ENCODE data around the gene ESRP2. TPM values are rescaled to one million over a fixed set of nuclear protein-coding genes. Genes with fewer than 3 reads are reported as not detected.

ESRP2 gene
- total and polyA plus RNA-seq, 4 donors, result 22.5 to 65.5 (median 39.3) TPM

DNA sequence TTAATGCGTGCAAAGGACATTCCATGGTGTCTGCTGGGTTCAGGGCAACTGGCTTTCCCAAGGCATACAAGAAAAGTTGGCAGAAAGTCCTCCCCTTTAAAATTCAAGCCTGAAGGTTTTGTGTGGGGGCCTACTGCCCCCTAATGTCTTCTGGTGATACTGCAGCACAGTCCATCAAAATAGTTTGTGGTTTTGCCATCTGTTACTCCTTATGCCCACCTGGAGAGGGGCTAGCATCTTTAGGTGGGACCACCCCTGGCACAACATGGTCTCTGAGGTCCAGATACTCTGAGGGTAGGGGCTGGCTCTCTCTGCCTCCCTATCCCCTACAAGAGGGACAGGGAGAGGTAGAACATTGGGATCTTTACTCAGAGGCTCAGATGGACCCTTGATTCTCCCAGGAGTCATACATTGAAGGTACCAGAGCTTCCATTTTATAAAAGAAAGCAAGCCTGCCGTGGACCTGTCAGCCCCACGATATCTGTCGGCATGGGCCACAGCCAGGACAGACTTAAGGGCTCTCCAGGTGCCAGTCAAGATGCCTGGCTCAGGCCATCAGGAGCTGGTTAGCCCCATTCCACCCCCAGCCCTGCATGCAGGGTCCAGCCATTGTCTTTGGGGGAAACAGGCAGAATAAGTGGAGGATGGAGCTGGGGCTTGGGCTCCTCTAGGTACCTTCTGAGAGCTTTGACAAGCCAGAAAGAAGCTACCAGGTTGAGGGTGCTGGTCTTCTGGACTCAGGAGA is 6.3 kb downstream of the ESRP2 start:
- DNase-seq, result peak; percentile 65 to 82 (median 78)
- no peak for ATAC-seq (ENCODE audit: insufficient read depth, low FRiP score)
- Histone ChIP-seq H3K4me1 (ENCODE audit: control insufficient read depth in 5 of 5, insufficient read depth in 5 of 5, low read length in 5 of 5) (peaks cover 0 to 7% (median 4%) of the 10 kb centered on the region in 5 donors), H3K9ac (ENCODE audit: insufficient read depth in 1 of 2, low read length in 2 of 2) (no peak overlapping the region), H3K27ac (ENCODE audit: low read depth in 1 of 2, low read length in 1 of 2) (no peak overlapping the region), H3K4me3 (no peak overlapping the region), H3K27me3 (ENCODE audit: control insufficient read depth in 3 of 3, insufficient read depth in 3 of 3, low read length in 2 of 3) (no peaks in the 10 kb centered on the region), H3K9me3 (ENCODE audit: control insufficient read depth in 4 of 4, insufficient read depth in 3 of 4, low read length in 3 of 4) (no peaks in the 10 kb centered on the region), H3K36me3 (ENCODE audit: control insufficient read depth in 4 of 4, insufficient read depth in 4 of 4, low read length in 4 of 4) (peaks cover 0 to 27% (median 9%) of the 10 kb centered on the region in 4 donors)
- WGBS, 2 donors, result 60 to 77% methylated on average over 4 of the region's 4 CpGs
- peak; percentile 71 for TF ChIP-seq CTCF (IDR thresholded peaks at IDR 0.05; ENCODE audit: control extremely low read depth, extremely low read depth)

DNA sequence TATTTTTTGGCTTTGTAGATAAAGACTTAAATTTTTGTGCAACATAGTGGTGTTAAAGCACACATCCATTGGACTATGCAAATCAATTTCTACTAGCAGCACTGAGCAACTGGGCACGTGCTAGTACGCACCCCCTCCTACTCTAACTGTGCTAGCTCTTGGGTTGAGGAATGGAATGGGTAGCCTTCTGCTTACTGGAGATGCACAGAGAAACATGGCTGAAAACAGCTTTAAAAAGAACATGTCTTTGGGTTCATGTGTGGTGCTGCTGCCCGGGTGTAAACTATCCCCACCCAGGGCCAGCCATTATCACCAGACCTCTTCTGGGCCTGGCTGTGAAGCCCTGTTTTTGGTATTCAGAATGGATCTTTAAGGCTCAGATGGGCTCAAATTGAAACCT is 7.3 kb downstream of the ESRP2 start:
- 83 to 90% methylated on average over 3 of the region's 3 CpGs for WGBS, 2 donors
- Histone ChIP-seq H3K9me3 (ENCODE audit: control insufficient read depth in 4 of 4, insufficient read depth in 3 of 4, low read length in 3 of 4) (no peaks in the 10 kb centered on the region), H3K27me3 (ENCODE audit: control insufficient read depth in 3 of 3, insufficient read depth in 3 of 3, low read length in 2 of 3) (no peaks in the 10 kb centered on the region), H3K4me1 (ENCODE audit: control insufficient read depth in 5 of 5, insufficient read depth in 5 of 5, low read length in 5 of 5) (peaks cover 0 to 3% (median 2%) of the 10 kb centered on the region in 5 donors), H3K36me3 (ENCODE audit: control insufficient read depth in 4 of 4, insufficient read depth in 4 of 4, low read length in 4 of 4) (peaks cover 0 to 27% (median 9%) of the 10 kb centered on the region in 4 donors), H3K4me3 (no peak overlapping the region), H3K9ac (ENCODE audit: insufficient read depth in 1 of 2, low read length in 2 of 2) (no peak overlapping the region), H3K27ac (ENCODE audit: low read depth in 1 of 2, low read length in 1 of 2) (no peak overlapping the region)
- DNase-seq (no peak), ATAC-seq (ENCODE audit: insufficient read depth, low FRiP score) (no peak)
- TF ChIP-seq CTCF (IDR thresholded peaks at IDR 0.05; ENCODE audit: control extremely low read depth, extremely low read depth), result no peak

GRCh38 chr16:68227850-68228553 is 7.9 kb downstream of the ESRP2 start:
- peaks cover 0 to 25% (median 9%) of the 10 kb centered on the region in 4 donors for H3K36me3 ChIP-seq (ENCODE audit: control insufficient read depth in 4 of 4, insufficient read depth in 4 of 4, low read length in 4 of 4)
- DNase-seq, result no peak
- no peaks in the 10 kb centered on the region for H3K4me1 ChIP-seq (ENCODE audit: control insufficient read depth in 5 of 5, insufficient read depth in 5 of 5, low read length in 5 of 5)
- no peaks in the 10 kb centered on the region for H3K9me3 ChIP-seq (ENCODE audit: control insufficient read depth in 4 of 4, insufficient read depth in 3 of 4, low read length in 3 of 4)
- ATAC-seq (ENCODE audit: insufficient read depth, low FRiP score), result no peak
- 36 to 66% methylated on average over 2 of the region's 2 CpGs for WGBS, 2 donors
- H3K4me3 ChIP-seq, result no peak overlapping the region
- TF ChIP-seq CTCF (IDR thresholded peaks at IDR 0.05; ENCODE audit: control extremely low read depth, extremely low read depth), result no peak
- H3K27me3 ChIP-seq (ENCODE audit: control insufficient read depth in 3 of 3, insufficient read depth in 3 of 3, low read length in 2 of 3), result no peaks in the 10 kb centered on the region
- H3K27ac ChIP-seq (ENCODE audit: low read depth in 1 of 2, low read length in 1 of 2), result no peak overlapping the region
- no peak overlapping the region for H3K9ac ChIP-seq (ENCODE audit: insufficient read depth in 1 of 2, low read length in 2 of 2)
